Left lung (tissue), 10 donors: Measurements from ENCODE around the gene EFCAB8. TPM values are rescaled to one million over a fixed set of nuclear protein-coding genes. Genes with fewer than 3 reads are reported as not detected.

Experiments used
- ATAC-seq: fragments of 200-7000 bp; cut with Tn5 transposase; one replicate; pipeline ENCODE4 v1.9.1; 2020; ENCODE audit warnings: moderate library complexity
- DNase-seq, 4 donors: peaks; one replicate each; pipeline ENCODE4 v3.0.0-alpha.2; 2013 to 2020
- H3K27ac ChIP-seq, 2 donors: fragments of 200-600 bp; sonication (generic) in 1 of 2; one replicate each; pipeline versions ENCODE4 v1.5.0 to v1.8.0; 2020 to 2021
- H3K27me3 ChIP-seq, 2 donors: fragments of 200-600 bp; sonication (generic) in 1 of 2; one replicate each; pipeline versions ENCODE4 v1.5.0 to v1.8.0; 2020 to 2021
- H3K36me3 ChIP-seq, 2 donors: fragments of 200-600 bp; sonication (generic) in 1 of 2; one replicate each; pipeline versions ENCODE4 v1.5.0 to v1.8.0; 2020 to 2021
- H3K4me1 ChIP-seq, 2 donors: fragments of 200-600 bp; one replicate each; pipeline ENCODE4 v1.8.0; 2021
- H3K4me3 ChIP-seq, 2 donors: fragments of 200-600 bp; sonication (generic) in 1 of 2; one replicate each; pipeline versions ENCODE4 v1.5.0 to v1.8.0; 2020 to 2021; ENCODE audit warnings: mild to moderate bottlenecking in 1 of 2
- H3K9me3 ChIP-seq, 2 donors: fragments of 200-600 bp; sonication (generic) in 1 of 2; one replicate each; pipeline versions ENCODE4 v1.5.0 to v1.8.0; 2020 to 2021
- intact Hi-C, 2 donors: fragments of 100-400 bp; cut with DNase I; formaldehyde crosslinking; loops; one replicate each; pipeline versions ENCODE4 v1.11.2 to v1.14.2; 2022
- polyA plus RNA-seq, 6 donors: library from polyadenylated mRNA; unstranded; fragments of 120-200 nt; gene quantifications; one replicate each; pipeline ENCODE4 v1.2.1, GENCODE V29; 2013; ENCODE audit not compliant: insufficient read length in 6 of 6
- total RNA-seq, 2 donors: library from RNA; stranded (reverse); fragmentation: NEBNext Ultra II Directional; extraction: Animal tissue kit (Norgen Biotek cat#: 25700); gene quantifications; one replicate each; pipeline ENCODE4 v1.2.1, GENCODE V29; 2021
- TF ChIP-seq, protein P1 (sequence below), 2 donors: fragments of 200-600 bp; sonication (generic) in 1 of 2; IDR thresholded peaks; one replicate each; pipeline versions ENCODE4 v1.5.0 to v1.8.0; 2021; ENCODE audit warnings: antibody characterized with exemption in 2 of 2
- donor health status: DM: no; HTN: yes; CAD: no.
- donor health status: DM: no; HTN: no; CAD: no.

EFCAB8 gene
- total and polyA plus RNA-seq, 8 donors, result 0.07 to 1.0 (median 0.15) TPM; not detected in 1

GRCh38 chr20:32970115-32970972 is 111.6 kb downstream of the EFCAB8 start:
- intact Hi-C loops, result no loop called here
- no peaks in the 10 kb centered on the region for H3K9me3 ChIP-seq
- H3K4me3 ChIP-seq, result no peak overlapping the region
- no peak overlapping the region for H3K27ac ChIP-seq
- peaks cover 0 to 8% of the 10 kb centered on the region in 2 donors for H3K4me1 ChIP-seq
- DNase-seq, result no peak
- no peaks in the 10 kb centered on the region for H3K27me3 ChIP-seq
- TF ChIP-seq, protein P1, sequence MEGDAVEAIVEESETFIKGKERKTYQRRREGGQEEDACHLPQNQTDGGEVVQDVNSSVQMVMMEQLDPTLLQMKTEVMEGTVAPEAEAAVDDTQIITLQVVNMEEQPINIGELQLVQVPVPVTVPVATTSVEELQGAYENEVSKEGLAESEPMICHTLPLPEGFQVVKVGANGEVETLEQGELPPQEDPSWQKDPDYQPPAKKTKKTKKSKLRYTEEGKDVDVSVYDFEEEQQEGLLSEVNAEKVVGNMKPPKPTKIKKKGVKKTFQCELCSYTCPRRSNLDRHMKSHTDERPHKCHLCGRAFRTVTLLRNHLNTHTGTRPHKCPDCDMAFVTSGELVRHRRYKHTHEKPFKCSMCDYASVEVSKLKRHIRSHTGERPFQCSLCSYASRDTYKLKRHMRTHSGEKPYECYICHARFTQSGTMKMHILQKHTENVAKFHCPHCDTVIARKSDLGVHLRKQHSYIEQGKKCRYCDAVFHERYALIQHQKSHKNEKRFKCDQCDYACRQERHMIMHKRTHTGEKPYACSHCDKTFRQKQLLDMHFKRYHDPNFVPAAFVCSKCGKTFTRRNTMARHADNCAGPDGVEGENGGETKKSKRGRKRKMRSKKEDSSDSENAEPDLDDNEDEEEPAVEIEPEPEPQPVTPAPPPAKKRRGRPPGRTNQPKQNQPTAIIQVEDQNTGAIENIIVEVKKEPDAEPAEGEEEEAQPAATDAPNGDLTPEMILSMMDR (IDR thresholded peaks at IDR 0.05), result no peak
- no peaks in the 10 kb centered on the region for H3K36me3 ChIP-seq
- ATAC-seq, result no peak

- H3K4me3 ChIP-seq, result no peak overlapping the region
- H3K27me3 ChIP-seq, result no peaks in the 10 kb centered on the region
- H3K4me1 ChIP-seq, result peaks cover 0 to 8% of the 10 kb centered on the region in 2 donors
- H3K27ac ChIP-seq, result no peak overlapping the region
- no peak for ATAC-seq
- no peaks in the 10 kb centered on the region for H3K36me3 ChIP-seq
- TF ChIP-seq, protein P1 (IDR thresholded peaks at IDR 0.05), result no peak
- intact Hi-C loops, result no loop called here
- DNase-seq, result no peak
- no peaks in the 10 kb centered on the region for H3K9me3 ChIP-seq
Measured at GRCh38 chr20:32970973-32971300, 112.2 kb downstream of the EFCAB8 start.

DNA sequence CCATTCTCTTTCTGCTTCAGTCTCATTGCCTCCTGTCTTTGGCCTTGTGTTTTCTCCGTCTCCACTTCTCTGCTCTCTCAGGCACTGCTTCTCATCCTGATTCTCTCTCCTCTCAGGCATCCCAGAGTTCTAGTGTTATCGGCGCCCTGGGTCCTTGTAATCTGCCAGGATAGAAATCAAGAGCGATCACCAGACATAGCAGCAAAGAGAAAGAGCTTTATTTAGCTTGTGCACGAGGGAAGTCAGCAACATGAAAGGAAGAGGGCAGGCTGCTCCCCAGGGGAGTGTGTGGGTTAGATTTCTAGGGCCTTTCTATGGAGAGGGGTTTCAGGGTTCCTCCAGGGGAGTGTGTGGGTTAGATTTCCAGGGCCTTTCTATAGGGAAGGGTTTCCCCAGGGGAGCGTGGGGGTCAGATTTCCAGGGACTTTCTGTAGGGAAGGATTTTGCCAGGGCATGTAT is 113.0 kb downstream of the EFCAB8 start:
- no peaks in the 10 kb centered on the region for H3K27me3 ChIP-seq
- H3K9me3 ChIP-seq, result no peaks in the 10 kb centered on the region
- ATAC-seq (no peak), DNase-seq (no peak)
- H3K4me3 ChIP-seq, result no peak overlapping the region
- H3K36me3 ChIP-seq, result no peaks in the 10 kb centered on the region
- H3K4me1 ChIP-seq, result peaks cover 0 to 8% of the 10 kb centered on the region in 2 donors
- TF ChIP-seq, protein P1 (IDR thresholded peaks at IDR 0.05), result no peak
- H3K27ac ChIP-seq, result peak overlapping the region in 1 of 2 donors; percentile 16
- intact Hi-C loops, result no loop called here

DNA sequence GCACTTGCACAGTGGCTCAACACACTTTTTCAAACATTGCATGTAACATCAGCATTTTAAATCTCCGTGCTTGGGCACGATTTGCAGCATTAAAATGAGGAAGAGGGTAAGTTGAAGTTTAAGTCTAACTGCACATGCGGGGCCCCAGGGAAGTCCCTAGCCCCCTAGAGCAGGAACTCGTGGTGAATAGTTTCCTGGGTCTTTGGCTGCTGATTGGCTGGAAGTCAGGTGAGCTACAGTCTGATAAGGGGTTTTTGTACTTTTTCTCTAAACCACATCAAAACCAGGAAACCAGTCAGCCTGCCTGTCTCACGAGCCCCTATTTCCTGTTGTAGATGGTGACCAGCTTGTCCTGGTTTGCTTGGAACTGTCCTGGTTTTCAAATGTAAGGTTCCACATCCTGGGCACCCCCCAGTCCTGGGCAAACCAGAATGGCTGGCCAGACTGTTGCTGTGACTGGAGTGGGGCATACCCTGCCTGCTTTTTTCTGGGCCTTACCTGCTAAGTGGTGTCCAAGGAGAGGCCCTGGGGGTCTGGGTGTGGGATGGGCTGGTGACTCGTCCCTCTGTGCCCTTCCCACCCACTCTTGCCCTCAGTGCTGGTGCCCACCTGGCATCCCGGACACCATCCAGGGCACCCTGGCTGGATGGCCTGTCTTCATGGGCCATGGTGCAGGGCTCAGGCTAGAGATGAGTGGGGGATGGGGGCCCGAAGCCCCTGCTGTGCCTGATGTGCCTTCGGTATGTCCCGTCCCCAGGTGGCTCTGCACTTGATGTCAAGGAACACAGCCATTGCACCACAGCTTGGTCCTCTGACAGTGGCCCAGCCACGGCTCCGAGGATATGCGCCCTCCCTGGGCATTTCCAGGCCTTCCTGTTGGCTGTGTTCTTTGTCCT is 113.7 kb downstream of the EFCAB8 start:
- DNase-seq (no peak), ATAC-seq (peak; percentile 37)
- Histone ChIP-seq H3K27me3 (no peaks in the 10 kb centered on the region), H3K4me1 (peaks cover 0 to 8% of the 10 kb centered on the region in 2 donors), H3K36me3 (no peaks in the 10 kb centered on the region), H3K4me3 (no peak overlapping the region), H3K9me3 (no peaks in the 10 kb centered on the region), H3K27ac (peak overlapping the region in 1 of 2 donors; percentile 24)
- TF ChIP-seq, protein P1 (IDR thresholded peaks at IDR 0.05), result no peak
- intact Hi-C loops, result no loop called here
